Camera-type eye (tissue), 1 donor: Measurements from ENCODE around the gene CTDP1. TPM values are rescaled to one million over a fixed set of nuclear protein-coding genes. Genes with fewer than 3 reads are reported as not detected.

Experiments
- total RNA-seq: library from RNA; depleted of rRNA; stranded (reverse); fragments of >200 nt; gene quantifications from one replicate; pipeline ENCODE4 v1.2.3, GENCODE V29; 2014

The CTDP1 gene
- total RNA-seq = 20.4 TPM

GRCh38 chr18:79679552-79680099, at the start of gene CTDP1:
Gene CTDP1, plus strand, starts transcription at chr18:79679803. Its CDS starts 145 bp downstream, at chr18:79679948.

GRCh38 chr18:79797518-79798345, 118.1 kb downstream of the CTDP1 start, which contains the start of gene KCNG2:
Gene KCNG2, plus strand, starts transcription at chr18:79797938. Its CDS starts 65,730 bp downstream, at chr18:79863668.

Other genes with a start within 250 kb of the CTDP1 start
- 1.9 TPM for gene KCNG2, start 118.1 kb downstream of the CTDP1 start, total RNA-seq